Activated naive CD8-positive, alpha-beta T cell treated with anti-CD3 and anti-CD28 coated beads, Interleukin-2, amount 10 ng/mL, durations not matched to agents 7 days and 5 days (primary cell): ENCODE data around the gene ADISSP. TPM values are rescaled to one million over a fixed set of nuclear protein-coding genes. Genes with fewer than 3 reads are reported as not detected.
"Not testable (repeated sequence)": the region's sequence is repeated elsewhere in the genome, so short reads cannot be mapped to it uniquely, and the experiment has no call there.

Experiments
- ATAC-seq: fragments of 150-1000 bp; cut with Tn5 transposase; one replicate; pipeline ENCODE4 v1.10.0; 2021; ENCODE audit warnings: low read depth, moderate library complexity
- POLR2A ChIA-PET: fragments of 350-600 bp; sonication (Branson Sonifier 250); formaldehyde crosslinking; loops from one replicate; lab custom pipeline; 2021; ENCODE audit warnings: antibody characterized with exemption; lab: Charles Lee
- DNase-seq: peaks from one replicate; pipeline ENCODE4 v3.0.0; 2021
- H3K27ac Mint-ChIP-seq: one replicate; pipeline ENCODE4 v1.8.0; 2022; ENCODE audit warnings: mild to moderate bottlenecking, mixed read lengths
- H3K27me3 Mint-ChIP-seq: one replicate; pipeline ENCODE4 v1.8.0; 2022; ENCODE audit warnings: mild to moderate bottlenecking, moderate library complexity, mixed read lengths
- H3K36me3 Mint-ChIP-seq: one replicate; pipeline ENCODE4 v1.8.0; 2021; ENCODE audit warnings: mild to moderate bottlenecking, mixed read lengths
- H3K4me1 Mint-ChIP-seq: one replicate; pipeline ENCODE4 v1.8.0; 2021; ENCODE audit warnings: mixed read lengths
- H3K4me3 Mint-ChIP-seq: one replicate; pipeline ENCODE4 v1.8.0; 2022; ENCODE audit warnings: mild to moderate bottlenecking, moderate library complexity, mixed read lengths
- H3K9me3 Mint-ChIP-seq: one replicate; pipeline ENCODE4 v1.8.0; 2021; ENCODE audit warnings: mixed read lengths
- total RNA-seq, 2 experiments: library from RNA; stranded (reverse); gene quantifications; one replicate each; pipeline ENCODE4 v1.2.3, GENCODE V29; 2021

ADISSP gene
- total RNA-seq, 2 experiments from 2014 or later, result 21.9 to 22.1 TPM

- Mint-ChIP-seq H3K4me3 (peak within 1 kb of the TSS; percentile 90), H3K36me3 (peaks cover 28% of the 10 kb centered on the region), H3K9me3 (no peaks in the 10 kb centered on the region), H3K4me1 (peaks cover 34% of the 10 kb centered on the region), H3K27ac (peak within 1 kb of the TSS; percentile 92), H3K27me3 (no peaks in the 10 kb centered on the region)
- POLR2A ChIA-PET, result interaction anchor here (0.6 to 2.9 kb wide), 7 partner anchors 9 to 108 kb away, joined by 3 to 16 read pairs (median 8); partner anchors contain the start of genes ADISSP, AP5S1 and CENPB
- ATAC-seq (peak; percentile 68), DNase-seq (peak; percentile 87)
Measured at GRCh38 chr20:3795511-3796468, 28.2 kb upstream of the ADISSP start, which contains the start of gene CDC25B. Gene CDC25B, plus strand, starts transcription at chr20:3796310. Its CDS starts 222 bp downstream, at chr20:3796532.

GRCh38 chr20:3794701-3795420 is 27.3 kb upstream of the ADISSP start:
- H3K27me3 Mint-ChIP-seq, result no peaks in the 10 kb centered on the region
- POLR2A ChIA-PET, result interaction anchor here (1.5 to 2.9 kb wide), 3 partner anchors 10 to 26 kb away, joined by 7 to 16 read pairs (median 15); partner anchors contain the start of gene AP5S1
- H3K36me3 Mint-ChIP-seq, result peaks cover 22% of the 10 kb centered on the region
- H3K4me1 Mint-ChIP-seq, result peaks cover 29% of the 10 kb centered on the region
- H3K9me3 Mint-ChIP-seq, result no peaks in the 10 kb centered on the region
- H3K27ac Mint-ChIP-seq, result peak overlapping the region; percentile 92
- no peak for ATAC-seq
- no peak for DNase-seq
- peak overlapping the region; percentile 90 for H3K4me3 Mint-ChIP-seq

DNA sequence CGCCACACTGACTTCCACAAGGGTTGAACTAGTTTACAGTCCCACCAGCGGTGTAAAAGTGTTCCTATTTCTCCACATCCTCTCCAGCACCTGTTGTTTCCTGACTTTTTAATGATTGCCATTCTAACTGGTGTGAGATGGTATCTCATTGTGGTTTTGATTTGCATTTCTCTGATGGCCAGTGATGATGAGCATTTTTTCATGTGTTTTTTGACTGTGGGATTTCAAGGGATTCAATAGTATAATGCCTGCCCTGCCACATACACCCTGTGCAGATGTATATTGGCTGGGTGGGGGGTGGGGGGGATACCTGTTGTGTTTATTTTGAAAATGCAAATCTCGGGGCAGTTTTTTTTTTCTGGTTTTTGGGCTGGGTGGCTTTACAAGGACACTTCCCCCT is 26.6 kb upstream of the ADISSP start:
- H3K36me3 Mint-ChIP-seq, result peaks cover 18% of the 10 kb centered on the region
- peaks cover 23% of the 10 kb centered on the region for H3K4me1 Mint-ChIP-seq
- POLR2A ChIA-PET, result interaction anchor here (2.3 to 2.9 kb wide), 2 partner anchors 25 to 26 kb away, joined by 15 to 16 read pairs; partner anchors contain the start of gene AP5S1
- DNase-seq, H3K27ac Mint-ChIP-seq, H3K4me3 Mint-ChIP-seq, H3K9me3 Mint-ChIP-seq, H3K27me3 Mint-ChIP-seq, ATAC-seq: not testable (repeated sequence)

- H3K27ac Mint-ChIP-seq, ATAC-seq, H3K27me3 Mint-ChIP-seq, H3K36me3 Mint-ChIP-seq, H3K4me3 Mint-ChIP-seq, H3K9me3 Mint-ChIP-seq, DNase-seq: not testable (repeated sequence)
- peaks cover 24% of the 10 kb centered on the region for H3K4me1 Mint-ChIP-seq
- POLR2A ChIA-PET, result interaction anchor here (0.6 to 1.4 kb wide), 3 partner anchors 24 to 31 kb away, joined by 3 to 8 read pairs (median 6); partner anchors contain the start of gene AP5S1
Measured at GRCh38 chr20:3789201-3789600, 21.6 kb upstream of the ADISSP start.

DNA sequence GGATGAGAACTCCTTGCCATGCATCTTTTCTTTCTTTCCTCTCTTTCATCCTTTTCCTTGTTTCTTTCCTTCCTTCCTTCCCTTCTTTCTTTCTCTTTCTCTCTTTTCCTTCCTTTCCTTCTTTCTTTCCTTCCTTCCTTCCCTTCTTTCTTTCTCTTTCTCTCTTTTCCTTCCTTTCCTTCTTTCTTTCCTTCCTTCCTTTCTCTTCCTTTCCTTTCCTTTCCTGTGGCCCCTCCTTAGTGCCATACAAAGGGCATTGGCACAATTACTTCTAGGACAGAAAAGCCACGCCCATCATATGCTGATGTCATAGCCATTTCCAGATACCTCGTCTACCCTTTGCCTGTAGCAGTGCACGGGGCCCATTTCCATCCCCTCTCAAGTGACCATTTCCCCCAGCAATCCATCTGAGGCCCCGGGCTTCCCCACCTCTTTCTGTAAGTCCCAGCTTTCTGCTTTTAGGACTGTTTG is 21.2 kb upstream of the ADISSP start:
- peaks cover 7% of the 10 kb centered on the region for H3K27me3 Mint-ChIP-seq

DNA sequence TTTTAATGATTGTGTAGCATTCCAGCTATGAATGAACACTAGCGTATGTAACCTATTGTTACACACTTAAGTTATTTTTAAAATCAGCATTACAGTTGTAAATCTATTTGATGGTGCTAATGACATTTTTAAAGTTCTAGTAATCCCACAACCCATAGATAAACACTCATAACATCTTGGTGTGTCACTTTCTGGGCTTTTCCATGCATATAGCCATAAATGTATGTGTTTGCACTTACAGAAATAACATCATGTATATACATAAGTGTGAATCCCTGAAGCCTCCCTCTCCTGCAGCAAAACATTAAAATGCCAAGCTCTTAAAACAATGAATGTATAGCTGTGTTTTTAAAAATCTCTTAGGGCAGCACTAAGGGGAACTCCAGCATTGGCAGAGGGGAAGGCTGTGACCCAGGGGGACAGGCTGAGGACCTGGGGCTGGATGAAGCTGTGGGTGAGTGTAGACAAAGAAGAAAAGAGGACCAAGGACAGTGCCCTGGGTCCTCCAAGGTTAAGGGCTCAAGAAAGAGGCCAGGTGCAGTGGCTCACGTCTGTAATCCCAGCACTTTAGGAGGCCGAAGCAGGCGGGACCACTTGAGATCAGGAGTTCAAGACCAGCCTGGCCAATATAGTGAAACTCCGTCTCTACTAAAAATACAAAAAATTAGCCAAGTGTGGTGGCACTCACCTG is 19.9 kb upstream of the ADISSP start:
- Mint-ChIP-seq H3K27me3 (peaks cover 7% of the 10 kb centered on the region), H3K27ac (no peak overlapping the region), H3K4me3 (peak overlapping the region; percentile 67), H3K9me3 (no peaks in the 10 kb centered on the region), H3K36me3 (peaks cover 5% of the 10 kb centered on the region), H3K4me1 (peaks cover 26% of the 10 kb centered on the region)
- ATAC-seq (no peak), DNase-seq (no peak)
- POLR2A ChIA-PET, result interaction anchor here (0.6 to 3.7 kb wide), 12 partner anchors 8 to 298 kb away, joined by 3 to 52 read pairs (median 6); partner anchors contain the start of genes ADISSP, AP5S1 and CDC25B

More for the DNA sequence above, 21.2 kb upstream of the ADISSP start:
- Mint-ChIP-seq H3K9me3 (no peaks in the 10 kb centered on the region), H3K4me3 (peak overlapping the region; percentile 41), H3K36me3 (peaks cover 5% of the 10 kb centered on the region), H3K27ac (peak overlapping the region; percentile 66), H3K4me1 (peaks cover 23% of the 10 kb centered on the region)
- DNase-seq, result no peak
- no peak for ATAC-seq
- POLR2A ChIA-PET, result interaction anchor here (1.3 to 1.4 kb wide), 2 partner anchors 25 to 32 kb away, joined by 6 to 8 read pairs; partner anchors contain the start of gene AP5S1

GRCh38 chr20:3786665-3787323 is 19.2 kb upstream of the ADISSP start, which contains the start of gene CENPB:
Gene CENPB, minus strand, starts transcription at chr20:3786740. Its CDS starts 257 bp downstream, at chr20:3786483.
- peak; percentile 94 for ATAC-seq
- H3K4me1 Mint-ChIP-seq, result peaks cover 26% of the 10 kb centered on the region
- H3K27me3 Mint-ChIP-seq, result peaks cover 7% of the 10 kb centered on the region

GRCh38 chr20:3786126-3786484 is 18.6 kb upstream of the ADISSP start:
- Mint-ChIP-seq H3K27me3 (peaks cover 7% of the 10 kb centered on the region), H3K36me3 (peaks cover 5% of the 10 kb centered on the region), H3K27ac (peak overlapping the region; percentile 65), H3K9me3 (no peaks in the 10 kb centered on the region), H3K4me3 (peak overlapping the region; percentile 78), H3K4me1 (peaks cover 32% of the 10 kb centered on the region)
- peak; percentile 25 for ATAC-seq
- DNase-seq, result peak; percentile 58
- POLR2A ChIA-PET, result interaction anchor here (0.6 to 3.7 kb wide), 11 partner anchors 8 to 102 kb away, joined by 3 to 52 read pairs (median 7); partner anchors contain the start of genes ADISSP, AP5S1 and CDC25B

More at GRCh38 chr20:3786665-3787323, 19.2 kb upstream of the ADISSP start, which contains the start of gene CENPB:
- DNase-seq, result peak; percentile 99
- Mint-ChIP-seq H3K36me3 (peaks cover 5% of the 10 kb centered on the region), H3K4me3 (peak within 1 kb of the TSS; percentile 78), H3K9me3 (no peaks in the 10 kb centered on the region), H3K27ac (peak within 1 kb of the TSS; percentile 65)
- POLR2A ChIA-PET, result interaction anchor here (0.6 to 3.7 kb wide), 18 partner anchors 8 to 298 kb away, joined by 3 to 52 read pairs (median 4); partner anchors contain the start of genes ADISSP, AP5S1 and CDC25B

GRCh38 chr20:3785240-3786125 is 17.9 kb upstream of the ADISSP start:
- H3K4me3 Mint-ChIP-seq, result peak overlapping the region; percentile 67
- H3K9me3 Mint-ChIP-seq, result no peaks in the 10 kb centered on the region
- ATAC-seq, result no peak
- peaks cover 36% of the 10 kb centered on the region for H3K4me1 Mint-ChIP-seq
- POLR2A ChIA-PET, result interaction anchor here (0.5 to 3.7 kb wide), 11 partner anchors 8 to 297 kb away, joined by 3 to 52 read pairs (median 7); partner anchors contain the start of genes ADISSP, AP5S1 and CDC25B
- peaks cover 5% of the 10 kb centered on the region for H3K36me3 Mint-ChIP-seq
- no peak overlapping the region for H3K27ac Mint-ChIP-seq
- DNase-seq, result no peak
- peaks cover 10% of the 10 kb centered on the region for H3K27me3 Mint-ChIP-seq

GRCh38 chr20:3784863-3785239 is 17.3 kb upstream of the ADISSP start:
- Mint-ChIP-seq H3K27ac (peak overlapping the region; percentile 56), H3K4me1 (peaks cover 38% of the 10 kb centered on the region), H3K36me3 (peaks cover 5% of the 10 kb centered on the region), H3K4me3 (peak overlapping the region; percentile 67), H3K27me3 (peaks cover 15% of the 10 kb centered on the region), H3K9me3 (no peaks in the 10 kb centered on the region)
- POLR2A ChIA-PET, result interaction anchor here (0.5 to 9.0 kb wide), 7 partner anchors 11 to 298 kb away, joined by 3 to 53 read pairs (median 7); partner anchors contain the start of genes ADISSP, AP5S1 and CDC25B
- DNase-seq, result no peak
- ATAC-seq, result no peak
